Activated T-cell treated with anti-CD3 and anti-CD28 coated beads, Interleukin-2, amount 50 U/mL, for 48 hours (primary cell): ENCODE results near the gene ZSWIM2.
"Not testable (repeated sequence)": the region's sequence is repeated elsewhere in the genome, so short reads cannot be mapped to it uniquely, and the experiment has no call there.

Experiments
- DNase-seq, 2 experiments: peaks; one replicate each; pipeline ENCODE4 v3.0.0-alpha.2; 2020

ZSWIM2 gene

DNA sequence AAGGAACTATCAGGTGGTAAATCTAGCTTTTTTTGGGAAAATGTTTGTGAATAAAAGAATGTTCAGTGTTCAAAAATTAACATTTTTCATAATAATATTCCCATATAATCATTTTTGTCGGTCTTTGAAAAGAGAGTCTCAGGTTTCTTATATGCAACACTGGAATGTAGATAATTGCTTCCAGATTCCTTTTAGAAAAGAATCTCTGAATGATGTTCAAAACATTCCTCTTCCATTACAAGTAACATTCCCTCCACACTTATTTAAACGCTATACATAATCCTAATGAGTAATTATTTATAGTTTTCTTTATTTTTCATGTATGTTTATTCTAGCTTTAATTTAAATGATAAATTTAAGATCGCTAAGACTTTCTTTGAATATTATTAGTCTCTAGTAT lies 7.0 kb downstream of the ZSWIM2 start:
- no peak for DNase-seq

DNA sequence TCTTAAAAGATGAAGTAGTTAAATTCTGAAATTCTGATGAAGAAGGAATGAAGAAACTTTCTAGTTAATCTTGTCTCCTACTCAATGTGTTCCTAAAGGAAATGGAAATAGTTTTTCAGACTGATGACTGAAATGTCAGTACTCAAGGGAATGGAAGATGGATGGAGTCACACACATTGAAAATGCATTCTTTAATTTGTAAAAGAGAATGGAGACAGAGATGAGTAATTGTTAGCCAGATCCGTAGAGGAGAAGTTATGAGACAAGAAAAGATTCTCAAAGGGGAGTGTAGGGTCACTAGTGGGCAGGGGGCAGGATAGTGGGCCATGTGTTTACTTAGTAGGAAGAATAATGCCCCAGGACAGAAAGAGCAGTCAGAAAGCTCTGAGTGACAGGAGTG lies 13.3 kb downstream of the ZSWIM2 start:
- DNase-seq, result no peak

DNA sequence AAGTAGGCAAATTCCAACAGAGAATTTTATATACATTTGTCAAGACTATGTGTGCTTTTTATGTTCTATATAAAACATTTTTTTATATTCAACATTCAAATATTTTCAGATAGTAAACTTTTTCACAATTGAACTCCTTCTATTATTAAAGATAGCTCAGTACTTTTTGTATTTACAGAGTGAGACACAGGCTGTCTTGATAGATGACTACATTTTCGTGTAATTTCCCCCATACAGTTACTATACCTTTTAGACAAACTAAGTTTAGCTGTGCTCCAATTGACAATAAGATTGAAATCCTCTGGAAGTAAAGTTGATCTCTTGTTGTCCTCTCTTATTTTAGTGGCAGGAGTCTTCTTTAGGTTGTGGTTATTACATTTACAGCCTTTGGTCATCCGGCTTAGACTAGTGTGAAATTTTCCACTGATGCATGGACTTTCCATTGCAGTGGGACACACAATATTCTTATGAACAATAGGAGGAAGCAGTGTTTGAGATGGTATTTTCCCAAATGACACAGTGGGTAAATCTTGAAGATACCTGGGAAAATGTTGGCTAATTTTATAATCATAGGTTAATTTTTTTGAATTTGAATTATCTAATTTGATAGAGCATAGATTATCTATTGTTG lies 21.0 kb downstream of the ZSWIM2 start:
- no peak for DNase-seq

DNA sequence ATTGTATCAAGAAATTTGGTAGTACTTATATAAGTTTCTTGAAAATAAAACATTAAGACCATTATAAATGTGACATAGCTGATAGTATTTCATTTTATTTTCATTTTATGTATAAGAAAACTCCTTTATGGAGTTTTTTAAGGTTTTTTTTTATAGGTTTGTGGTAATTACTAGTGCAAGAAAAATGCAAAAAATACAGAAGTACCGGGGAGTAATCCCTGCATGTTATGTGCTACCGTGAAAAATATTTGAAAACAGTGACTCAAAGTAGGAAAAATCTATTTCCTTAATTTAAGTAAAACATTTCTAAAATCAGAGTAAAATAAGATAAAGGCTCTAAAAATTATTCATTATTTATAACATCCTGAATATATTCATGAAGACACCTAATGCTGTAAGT lies 21.6 kb downstream of the ZSWIM2 start:
- no peak for DNase-seq

- no peak for DNase-seq
Measured at GRCh38 chr2:186822323-186822722, 26.6 kb downstream of the ZSWIM2 start.

- DNase-seq, result no peak
Measured at GRCh38 chr2:186820303-186820702, 28.7 kb downstream of the ZSWIM2 start.

GRCh38 chr2:186811760-186812159 lies 37.2 kb downstream of the ZSWIM2 start:
- DNase-seq, result not testable (repeated sequence)

DNA sequence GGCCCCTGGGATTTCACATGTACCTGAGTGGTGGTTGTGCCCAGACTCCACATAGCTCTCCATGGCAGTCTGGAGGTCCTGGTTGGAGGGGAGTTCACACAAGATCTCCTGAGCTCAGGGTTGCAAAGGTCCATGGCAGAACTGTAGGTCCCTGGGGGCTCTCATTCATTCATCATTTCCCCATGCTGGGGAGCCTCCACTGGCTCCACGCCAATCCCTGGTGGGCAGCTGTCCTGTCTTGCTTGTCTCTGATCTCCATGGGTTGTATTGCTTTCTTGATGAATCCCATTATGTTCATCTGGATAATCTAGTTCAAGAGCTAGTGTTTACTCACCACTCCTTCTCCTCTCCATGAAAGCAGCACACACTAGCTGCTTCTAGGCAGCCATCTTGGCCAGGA lies 42.4 kb downstream of the ZSWIM2 start:
- DNase-seq, result no peak

DNA sequence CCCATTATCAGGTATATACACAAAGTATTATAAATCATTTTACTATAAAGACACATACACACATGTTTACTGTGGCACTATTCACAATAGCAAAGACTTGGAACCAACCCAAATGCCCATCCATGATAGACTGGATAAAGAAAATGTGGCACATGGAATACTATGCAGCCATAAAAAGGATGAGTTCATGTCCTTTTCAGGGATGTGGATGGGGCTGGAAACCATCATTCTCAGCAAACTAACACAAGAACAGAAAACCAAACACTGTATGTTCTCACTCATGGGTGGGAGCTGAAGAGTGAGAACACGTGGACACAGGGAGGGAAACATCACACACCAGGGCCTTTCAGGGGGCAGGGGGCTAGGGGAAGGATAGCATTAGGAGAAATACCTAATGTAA lies 50.4 kb downstream of the ZSWIM2 start:
- DNase-seq, result not testable (repeated sequence)

GRCh38 chr2:186784930-186785329 lies 64.0 kb downstream of the ZSWIM2 start:
- no peak for DNase-seq

DNA sequence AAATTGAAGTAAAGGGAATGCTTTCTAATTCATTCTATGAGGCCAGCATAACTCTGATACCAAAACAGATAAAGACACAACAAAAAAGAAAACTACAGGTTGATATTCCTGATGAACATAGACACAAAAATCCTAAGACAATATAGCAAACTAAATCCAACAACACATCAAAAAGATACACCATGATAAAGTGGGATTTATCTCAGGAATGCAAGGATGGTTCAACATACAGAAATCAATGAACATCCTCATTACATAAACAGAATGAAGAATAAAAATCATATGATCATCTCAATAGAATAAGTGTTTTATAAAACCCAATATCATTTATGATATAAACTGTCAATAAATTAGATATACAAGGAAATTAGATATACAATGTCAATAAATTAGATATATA lies 65.7 kb downstream of the ZSWIM2 start:
- no peak for DNase-seq

DNA sequence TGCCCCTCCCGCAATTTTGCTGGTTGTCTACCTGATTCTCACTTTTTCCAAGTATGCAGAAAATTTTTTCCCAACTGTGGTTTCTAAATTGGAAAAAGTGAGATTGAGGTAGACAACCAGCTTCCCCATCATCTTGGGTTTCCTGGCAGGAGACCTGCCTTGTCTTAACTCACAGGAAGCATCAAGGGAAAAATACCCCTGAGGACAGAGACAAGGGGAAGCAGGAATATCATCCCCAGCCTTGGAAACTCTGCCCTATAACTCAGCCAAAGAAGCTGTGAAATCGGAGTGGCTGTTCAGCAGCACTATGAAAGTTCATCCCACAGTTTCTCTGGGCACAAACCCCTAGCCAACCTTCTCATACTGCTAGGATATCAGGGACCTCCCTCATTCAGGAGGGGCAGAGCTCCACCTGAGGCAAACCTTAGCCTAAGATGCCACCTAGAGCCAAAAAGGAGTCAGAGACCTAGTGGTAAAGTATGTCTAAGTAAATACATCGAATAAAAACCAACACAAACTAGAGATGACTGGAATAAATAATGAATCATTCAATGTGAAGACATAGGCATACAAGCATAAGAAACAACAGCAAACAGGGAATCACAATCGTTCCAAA lies 68.2 kb downstream of the ZSWIM2 start:
- DNase-seq, result no peak
